GM12891 (cell line): ENCODE results near the gene PGK1.

Source experiments
- PAX5 ChIP-seq: IDR thresholded peaks from 2 replicates; pipeline ENCODE4 v1.6.1; 2011; ENCODE audit warnings: low read length, moderate library complexity, mild to moderate bottlenecking; ENCODE audit not compliant: insufficient read depth, severe bottlenecking
- POLR2A ChIP-seq: IDR thresholded peaks from 2 replicates; pipeline ENCODE4 v1.6.1; 2011; ENCODE audit warnings: low read depth, low read length, control low read depth
- POLR2AphosphoS5 ChIP-seq: IDR thresholded peaks from 2 replicates; pipeline ENCODE4 v1.6.1; 2011; ENCODE audit warnings: low read depth, low read length, control low read depth
- SPI1 ChIP-seq: IDR thresholded peaks from 2 replicates; pipeline ENCODE4 v1.6.1; 2011; ENCODE audit warnings: low read depth, low read length, control low read depth

GRCh38 chrX:78102091-78102490 is 2.0 kb upstream of the PGK1 start:
- TF ChIP-seq SPI1 = no peak
- TF ChIP-seq POLR2AphosphoS5 = no peak
- TF ChIP-seq PAX5 = no peak
- TF ChIP-seq POLR2A = no peak
